T1000 (cell line): ENCODE measurements around the gene L3MBTL4.
"Not testable (repeated sequence)": the region's sequence is repeated elsewhere in the genome, so short reads cannot be mapped to it uniquely, and the experiment has no call there.

Source experiments
- DNase-seq: peaks from one replicate; lab custom pipeline; 2025; ENCODE audit warnings: mixed read lengths; lab: John Stamatoyannopoulos, UW

The L3MBTL4 gene

GRCh38 chr18:6414723-6415417, at the start of gene L3MBTL4:
Gene L3MBTL4, minus strand, starts transcription at chr18:6414911. Its CDS starts 103,286 bp downstream, at chr18:6311625.
- no peak for DNase-seq

DNA sequence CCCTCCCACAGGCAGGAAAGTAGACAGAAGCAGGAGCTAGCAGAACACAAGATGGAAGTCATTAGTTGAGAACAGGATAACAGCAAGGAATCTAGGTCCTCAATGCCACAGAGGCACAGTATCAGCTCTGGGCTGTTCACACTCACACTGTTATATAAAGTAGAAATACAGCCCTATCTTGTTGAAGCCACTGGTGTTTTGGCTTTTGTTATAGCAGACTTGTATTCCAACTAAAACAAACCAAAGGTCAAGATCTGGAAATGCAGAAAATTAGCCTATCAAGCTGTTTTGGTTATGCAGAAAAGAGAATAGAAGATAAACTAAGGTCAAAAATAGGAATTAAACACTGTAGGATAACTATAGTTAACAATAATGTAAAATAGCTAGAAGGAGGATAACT, 37.5 kb upstream of the L3MBTL4 start:
- DNase-seq: no peak

DNA sequence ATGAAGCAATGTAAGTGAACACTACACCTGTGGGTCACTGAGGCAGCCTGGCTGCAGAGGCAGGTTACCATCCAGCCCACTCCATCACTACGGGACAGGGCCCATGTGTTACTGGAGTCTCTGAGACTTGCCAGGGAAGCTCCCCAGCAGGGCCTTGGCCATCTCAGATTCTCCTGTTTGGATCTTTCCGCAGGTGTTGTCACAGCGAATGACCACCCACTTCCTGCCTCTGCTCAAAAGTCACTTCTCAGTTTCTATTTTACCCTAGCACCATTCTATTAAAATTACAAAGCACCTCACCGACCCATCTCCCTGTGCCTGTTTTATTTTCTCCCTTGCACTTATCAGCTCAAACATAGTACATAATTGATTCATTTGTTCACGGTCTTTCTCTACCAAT, 34.5 kb upstream of the L3MBTL4 start:
- DNase-seq: no peak

GRCh38 chr18:6444466-6445228, 29.9 kb upstream of the L3MBTL4 start:
- no peak for DNase-seq

- no peak for DNase-seq
These were observed 26.5 kb upstream of the L3MBTL4 start for GRCh38 chr18:6441200-6441599.

GRCh38 chr18:6437937-6438818, 23.5 kb upstream of the L3MBTL4 start:
- DNase-seq: no peak

DNA sequence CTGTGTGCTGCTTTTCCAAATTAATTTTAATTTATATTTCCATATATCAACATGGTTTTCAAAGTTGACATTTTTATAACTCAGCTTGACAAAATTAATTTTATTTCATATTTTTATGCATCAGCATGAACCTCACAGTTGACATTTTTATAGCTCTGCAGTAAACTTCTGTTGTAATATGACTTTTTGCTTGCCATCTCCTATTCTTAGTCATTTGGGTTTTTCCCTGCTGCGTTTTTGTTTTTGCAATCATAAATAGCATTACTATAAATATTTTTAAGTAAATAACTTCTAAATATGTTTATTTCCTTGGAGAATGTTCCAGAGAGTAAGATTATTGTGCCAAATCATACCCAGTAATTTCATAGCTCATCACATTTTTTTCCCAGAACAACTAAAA, 21.0 kb upstream of the L3MBTL4 start:
- no peak for DNase-seq

- DNase-seq: no peak
These were observed 20.4 kb upstream of the L3MBTL4 start for GRCh38 chr18:6434987-6435709.

DNA sequence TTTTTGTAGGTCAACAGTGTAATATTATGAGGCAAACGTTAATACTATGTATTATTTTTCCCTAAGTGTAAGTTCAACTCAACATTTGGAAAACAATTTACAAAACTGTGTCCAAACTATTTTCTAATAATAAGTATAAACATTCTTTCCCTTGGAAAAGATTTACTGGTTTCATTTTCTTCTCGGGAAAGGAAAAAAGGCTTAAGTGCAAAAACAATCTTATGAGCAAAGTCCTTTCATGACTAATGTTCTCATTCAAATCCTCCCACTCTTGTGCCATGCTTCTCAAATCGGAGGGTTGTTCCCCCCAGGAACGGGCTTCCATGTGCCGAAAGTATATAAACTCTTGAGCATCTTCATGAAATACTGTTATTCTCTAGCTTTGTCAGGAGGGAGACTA, 19.8 kb upstream of the L3MBTL4 start:
- no peak for DNase-seq

DNA sequence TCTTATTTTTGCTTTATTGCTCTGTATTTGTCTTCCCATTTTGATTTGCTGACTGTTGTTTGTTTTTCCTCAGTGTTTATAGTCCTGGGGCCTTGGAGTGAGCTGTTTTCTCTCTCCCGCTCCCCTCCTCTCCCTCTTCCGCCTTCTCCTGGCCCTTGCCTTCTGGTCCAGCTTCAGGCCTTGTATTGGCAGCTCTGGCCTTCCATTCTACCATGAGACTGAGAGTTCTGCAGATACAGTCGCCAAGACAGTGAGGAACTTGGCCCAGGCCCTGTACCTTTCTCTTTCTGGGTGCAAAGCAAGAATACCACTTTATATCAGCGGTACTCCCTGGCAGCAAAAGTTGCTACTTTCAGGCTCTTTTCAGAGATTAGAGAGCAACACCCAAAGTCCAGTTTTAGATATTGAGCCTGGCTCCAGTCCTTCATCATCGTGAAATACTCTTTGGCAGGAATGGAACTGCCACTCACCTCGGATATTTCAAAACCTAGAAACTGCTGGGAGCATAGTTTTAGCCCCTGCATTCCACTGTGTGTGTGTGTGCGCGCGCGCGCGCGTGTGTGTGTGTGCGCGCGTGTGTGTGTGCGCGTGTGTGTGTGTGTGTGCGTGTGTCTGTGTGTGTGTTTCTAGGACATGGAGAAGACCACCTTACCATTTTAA, 17.1 kb upstream of the L3MBTL4 start:
- no peak for DNase-seq

DNA sequence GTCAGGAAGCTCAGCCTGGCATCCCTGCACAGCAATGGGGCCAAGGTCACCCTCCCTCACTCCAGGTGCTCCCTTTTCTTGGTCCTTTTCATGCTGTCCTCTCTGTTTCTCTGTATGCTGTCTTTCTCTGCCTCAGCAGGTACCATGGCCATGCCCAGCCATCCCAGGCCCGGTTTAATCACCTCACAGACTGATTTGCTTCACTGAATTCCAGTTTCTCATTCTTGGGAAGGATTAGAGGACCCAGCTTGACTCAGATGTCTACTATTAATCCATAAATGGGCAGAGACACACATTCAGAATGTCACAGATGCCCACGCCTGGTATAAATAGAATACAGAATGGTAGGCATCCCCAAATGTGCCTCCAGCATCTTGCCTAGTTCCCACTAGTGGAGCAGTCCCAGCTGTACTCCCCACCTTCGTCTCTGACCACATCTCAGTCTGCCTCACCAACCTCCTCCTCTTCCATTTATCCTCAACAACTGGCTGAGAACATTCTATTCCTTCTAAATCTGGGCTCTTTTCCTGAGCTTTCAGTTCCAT, 14.2 kb upstream of the L3MBTL4 start:
- no peak for DNase-seq

DNA sequence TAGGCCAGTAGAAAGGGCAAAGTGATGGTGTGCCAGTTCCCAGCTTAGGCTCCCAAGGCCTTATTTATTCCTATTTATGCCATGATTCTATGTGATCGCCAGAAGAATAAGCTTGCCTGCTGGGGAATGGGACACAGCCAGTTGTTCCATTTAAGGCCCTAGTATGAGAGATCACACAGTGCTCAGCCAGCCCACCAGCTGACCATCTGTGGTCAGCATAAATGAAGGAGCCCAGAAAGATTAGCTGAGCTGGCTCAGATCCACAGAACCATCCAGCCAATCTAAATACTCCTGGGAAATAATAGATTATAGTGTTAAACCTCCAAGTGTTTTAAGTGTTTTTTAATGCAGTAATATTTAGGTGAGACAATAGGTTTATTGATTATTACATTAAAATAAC, 12.6 kb upstream of the L3MBTL4 start:
- no peak for DNase-seq

GRCh38 chr18:6423289-6423688, 8.6 kb upstream of the L3MBTL4 start:
- no peak for DNase-seq

- no peak for DNase-seq
These were observed 491 bp downstream of the L3MBTL4 start for GRCh38 chr18:6414118-6414722.

GRCh38 chr18:6413579-6414117, 1.1 kb downstream of the L3MBTL4 start:
- DNase-seq: no peak

DNA sequence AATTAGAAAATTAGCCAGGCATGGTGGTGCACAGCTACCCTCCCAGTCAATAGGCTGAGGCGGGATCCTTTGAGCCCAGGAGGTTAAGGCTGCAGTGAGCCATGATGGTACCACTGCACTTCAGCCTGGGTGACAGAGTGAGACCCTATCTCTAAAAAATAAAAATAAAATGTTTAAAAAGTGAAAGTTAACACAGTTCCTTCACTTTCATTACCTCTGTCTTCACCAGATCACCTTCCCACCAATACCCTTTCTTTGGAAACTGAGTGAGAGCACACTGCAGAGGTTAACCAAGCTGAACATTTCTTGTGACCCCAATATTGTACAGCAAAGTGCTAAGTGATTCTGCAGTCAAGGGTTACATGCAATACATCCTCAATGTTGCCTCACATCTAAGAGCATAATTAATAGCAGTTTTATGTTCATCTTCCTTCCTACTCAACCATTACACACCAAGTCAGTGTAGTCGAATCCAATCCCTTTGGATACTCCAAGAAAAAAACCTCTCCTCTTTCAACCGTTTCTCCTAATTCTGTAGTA, 1.7 kb downstream of the L3MBTL4 start:
- DNase-seq: no peak

DNA sequence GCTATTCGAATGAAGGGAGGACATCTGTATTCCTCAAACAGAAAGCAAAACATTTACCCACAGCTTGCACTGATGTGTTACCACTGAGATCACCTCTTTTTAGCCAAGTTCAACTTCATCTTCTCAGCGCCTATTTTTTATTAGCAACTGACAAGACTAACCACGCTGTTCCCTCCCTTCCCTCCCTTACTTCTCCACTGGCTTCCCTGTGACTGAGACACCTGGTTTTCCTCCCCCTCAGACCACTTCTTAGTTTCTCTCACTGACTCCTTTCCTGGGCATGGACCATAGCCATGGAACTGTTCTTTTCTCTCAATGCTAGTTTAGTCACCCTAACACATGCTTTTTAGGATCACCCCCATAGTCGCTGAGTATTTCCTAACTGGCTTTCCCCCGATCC, 3.3 kb downstream of the L3MBTL4 start:
- no peak for DNase-seq

- no peak for DNase-seq
These were observed 4.8 kb downstream of the L3MBTL4 start for GRCh38 chr18:6409933-6410332.

DNA sequence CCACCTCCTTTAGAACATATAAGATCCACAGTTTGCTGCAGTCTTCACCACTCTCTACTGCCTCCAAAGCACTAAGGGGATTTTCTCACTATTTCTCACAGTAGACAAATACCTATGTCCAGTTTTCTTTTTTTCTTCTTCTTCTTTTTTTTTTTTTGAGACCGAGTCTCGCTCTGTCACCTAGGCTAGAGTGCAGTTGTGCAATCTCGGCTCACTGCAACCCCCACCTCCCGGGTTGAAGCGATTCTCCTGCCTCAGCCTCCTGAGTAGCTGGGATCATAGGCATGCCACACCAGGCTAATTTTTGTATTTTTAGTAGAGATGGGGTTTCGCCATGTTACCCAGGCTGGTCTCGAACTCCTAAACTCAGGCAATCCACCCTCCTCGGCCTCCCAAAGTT, 6.2 kb downstream of the L3MBTL4 start:
- not testable (repeated sequence) for DNase-seq

GRCh38 chr18:6406910-6407470, 7.7 kb downstream of the L3MBTL4 start:
- DNase-seq: no peak
